C4-2B (cell line): ENCODE data around the gene CHCT1.

Source experiments
- H3K27ac ChIP-seq: fragments of 450-650 bp; 2 replicates; pipeline ENCODE4 v1.5.1; 2017
- ZFX ChIP-seq: fragments of 450-650 bp; IDR thresholded peaks from 2 replicates; pipeline ENCODE4 v1.6.1; 2017
- TF ChIP-seq, protein P1 (sequence below): fragments of 450-650 bp; conservative IDR thresholded peaks from 2 replicates; pipeline ENCODE4 v1.5.1; 2017; ENCODE audit warnings: mild to moderate bottlenecking

The CHCT1 gene

DNA sequence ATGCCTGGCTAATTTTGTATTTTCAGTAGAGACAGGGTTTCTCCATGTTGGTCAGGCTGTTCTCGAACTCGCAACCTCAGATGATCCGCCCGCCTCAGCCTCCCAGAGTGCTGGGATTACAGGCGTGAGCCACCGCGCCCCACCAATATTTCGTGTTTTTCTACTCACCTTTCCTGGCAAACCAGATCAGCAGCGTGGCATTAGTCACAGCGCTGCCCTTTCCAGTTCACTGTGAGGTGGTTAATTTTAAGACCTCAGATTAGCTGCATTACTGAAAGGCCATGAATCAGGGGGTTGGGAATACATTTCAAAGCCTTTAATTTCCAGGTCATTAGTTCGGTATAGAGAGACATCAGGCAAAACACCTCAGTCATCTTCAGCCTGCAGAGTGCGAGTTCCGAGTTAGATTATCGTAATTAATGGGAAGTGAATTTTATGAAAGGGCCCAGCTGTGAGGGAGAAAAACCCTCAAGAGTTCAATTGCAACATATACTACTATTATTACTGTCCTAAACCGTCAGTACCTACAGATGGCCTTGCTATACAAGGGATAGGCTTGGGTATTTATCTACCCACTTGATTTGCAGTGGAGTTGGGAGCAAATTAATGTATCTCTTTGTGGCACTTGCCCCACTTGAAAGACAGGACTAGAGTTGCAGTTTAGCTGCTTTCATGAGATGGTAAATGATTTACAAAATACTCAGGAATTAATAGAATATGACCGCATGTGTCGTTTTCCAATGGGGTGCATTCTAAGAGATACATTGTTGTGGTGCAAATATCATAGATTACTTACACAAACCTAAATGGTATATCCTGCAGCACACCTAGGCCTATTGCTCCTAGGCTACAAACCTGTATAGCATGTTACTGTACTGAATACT, 28.2 kb upstream of the CHCT1 start:
- no peak for TF ChIP-seq ZFX
- TF ChIP-seq, protein P1, sequence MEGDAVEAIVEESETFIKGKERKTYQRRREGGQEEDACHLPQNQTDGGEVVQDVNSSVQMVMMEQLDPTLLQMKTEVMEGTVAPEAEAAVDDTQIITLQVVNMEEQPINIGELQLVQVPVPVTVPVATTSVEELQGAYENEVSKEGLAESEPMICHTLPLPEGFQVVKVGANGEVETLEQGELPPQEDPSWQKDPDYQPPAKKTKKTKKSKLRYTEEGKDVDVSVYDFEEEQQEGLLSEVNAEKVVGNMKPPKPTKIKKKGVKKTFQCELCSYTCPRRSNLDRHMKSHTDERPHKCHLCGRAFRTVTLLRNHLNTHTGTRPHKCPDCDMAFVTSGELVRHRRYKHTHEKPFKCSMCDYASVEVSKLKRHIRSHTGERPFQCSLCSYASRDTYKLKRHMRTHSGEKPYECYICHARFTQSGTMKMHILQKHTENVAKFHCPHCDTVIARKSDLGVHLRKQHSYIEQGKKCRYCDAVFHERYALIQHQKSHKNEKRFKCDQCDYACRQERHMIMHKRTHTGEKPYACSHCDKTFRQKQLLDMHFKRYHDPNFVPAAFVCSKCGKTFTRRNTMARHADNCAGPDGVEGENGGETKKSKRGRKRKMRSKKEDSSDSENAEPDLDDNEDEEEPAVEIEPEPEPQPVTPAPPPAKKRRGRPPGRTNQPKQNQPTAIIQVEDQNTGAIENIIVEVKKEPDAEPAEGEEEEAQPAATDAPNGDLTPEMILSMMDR: no peak
- peak overlapping the region; percentile 99 for H3K27ac ChIP-seq

DNA sequence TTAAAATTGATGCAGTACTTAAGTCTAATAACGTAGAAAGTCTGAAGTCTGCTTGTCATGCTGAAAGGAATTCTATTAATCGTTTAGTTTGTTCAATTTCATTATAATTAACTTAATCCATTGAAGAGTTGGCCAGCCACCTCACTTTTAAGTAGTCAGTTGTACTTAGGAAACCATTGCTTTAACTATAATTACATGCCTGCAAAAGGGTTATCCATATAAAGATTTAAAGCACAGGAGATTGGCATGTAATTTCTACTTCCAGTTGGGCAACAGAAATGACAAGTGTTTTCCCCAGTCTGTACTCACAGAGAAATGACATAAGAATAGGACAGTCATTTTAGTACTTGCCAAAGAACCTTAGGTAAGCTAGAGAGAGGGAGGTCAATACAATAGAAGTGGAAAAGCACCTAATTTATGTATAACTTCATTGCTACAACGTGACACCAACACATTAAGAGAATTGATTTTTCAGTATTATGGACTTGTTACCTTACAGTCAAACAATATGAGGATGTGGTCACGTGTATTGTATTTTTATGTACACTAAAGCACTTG, 26.7 kb upstream of the CHCT1 start:
- no peak overlapping the region for H3K27ac ChIP-seq
- TF ChIP-seq ZFX: no peak
- TF ChIP-seq, protein P1: no peak

DNA sequence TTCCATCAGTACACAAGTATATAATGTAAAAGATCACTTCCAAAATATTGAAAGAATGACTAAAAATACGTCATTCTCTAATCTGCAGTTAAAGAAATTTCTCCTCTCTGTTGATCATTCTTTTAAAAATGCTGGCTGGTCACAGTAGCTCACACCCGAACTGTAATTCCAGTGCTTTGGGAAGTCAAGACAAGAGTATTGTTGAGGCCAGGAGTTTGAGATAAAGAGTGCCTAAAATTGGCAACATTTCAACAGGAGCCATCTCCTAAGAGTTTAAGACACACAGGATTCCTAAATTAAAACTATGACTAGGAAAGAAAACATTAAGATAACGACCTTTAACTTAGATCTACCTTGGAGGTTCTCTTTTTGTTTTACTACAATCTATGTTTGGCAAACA, 25.9 kb upstream of the CHCT1 start:
- TF ChIP-seq, protein P1: no peak
- no peak overlapping the region for H3K27ac ChIP-seq

DNA sequence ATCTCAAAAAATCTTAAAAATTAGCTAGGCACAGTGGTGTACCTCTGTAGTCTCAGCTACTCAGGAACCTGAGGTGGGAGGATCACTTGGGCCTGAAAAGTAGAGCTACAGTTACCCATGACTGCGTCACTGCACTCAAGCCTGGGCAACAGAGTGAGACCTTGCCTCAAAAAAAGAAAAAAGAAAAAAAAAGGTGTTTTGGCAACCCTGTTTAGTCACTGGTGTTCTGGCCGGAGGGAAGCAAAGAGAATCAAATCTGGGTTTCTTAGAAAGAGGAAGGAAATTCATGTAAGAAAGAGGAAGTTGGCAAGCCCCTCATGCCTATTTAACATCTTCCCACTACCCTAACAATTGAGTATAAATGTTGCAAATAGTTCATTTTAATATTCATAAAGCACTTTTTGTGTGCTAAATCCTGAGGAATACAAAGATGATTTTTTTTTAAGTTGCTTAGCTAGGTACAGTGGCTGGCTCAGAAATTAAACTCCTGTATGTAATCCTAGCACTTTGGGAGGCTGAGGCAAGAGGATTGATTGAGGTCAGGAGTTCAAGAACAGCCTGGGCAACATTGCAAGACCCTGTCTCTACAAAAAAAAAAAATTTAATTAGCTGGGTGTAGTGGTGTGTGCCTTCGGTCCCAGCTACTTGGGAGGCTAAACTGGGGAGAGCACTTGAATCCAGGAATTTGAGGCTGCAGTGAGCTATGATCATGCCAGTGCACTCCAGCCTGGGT, 23.9 kb upstream of the CHCT1 start:
- TF ChIP-seq, protein P1: no peak
- TF ChIP-seq ZFX: no peak
- H3K27ac ChIP-seq: no peak overlapping the region

DNA sequence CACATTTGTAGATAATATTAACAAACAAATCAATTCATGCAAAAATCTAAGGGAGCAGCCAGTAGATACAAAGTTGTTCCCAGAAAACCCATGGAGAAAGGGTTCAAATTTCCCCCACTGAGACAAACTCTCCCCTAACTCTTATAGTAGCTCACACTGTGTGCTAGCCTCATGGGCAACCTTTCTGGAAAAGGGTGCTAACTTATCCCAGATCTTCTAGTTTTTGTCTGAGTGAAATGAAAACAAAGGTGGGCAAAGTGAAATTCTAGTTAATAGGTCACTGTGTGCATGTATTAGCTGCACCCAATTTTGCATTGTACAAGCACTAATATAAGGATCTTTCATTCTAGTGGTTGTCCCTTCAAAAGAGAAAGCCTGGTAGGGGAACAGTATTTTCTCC, 20.5 kb upstream of the CHCT1 start:
- TF ChIP-seq ZFX: no peak
- TF ChIP-seq, protein P1: no peak
- no peak overlapping the region for H3K27ac ChIP-seq

DNA sequence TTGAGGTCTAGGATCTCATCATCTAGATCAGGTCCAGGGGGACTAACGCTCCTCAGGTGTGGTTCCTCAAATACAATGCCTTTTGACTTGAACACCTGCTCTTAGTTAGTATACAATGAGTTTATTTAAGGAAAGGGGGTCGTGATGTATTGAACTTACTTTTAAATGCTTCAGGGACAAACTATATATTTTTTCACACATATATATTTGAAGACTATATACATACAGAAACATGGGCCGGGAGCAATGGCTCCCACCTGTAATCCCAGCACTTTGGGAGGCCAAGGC, 18.8 kb upstream of the CHCT1 start:
- no peak for TF ChIP-seq ZFX
- TF ChIP-seq, protein P1: no peak
- no peak overlapping the region for H3K27ac ChIP-seq

DNA sequence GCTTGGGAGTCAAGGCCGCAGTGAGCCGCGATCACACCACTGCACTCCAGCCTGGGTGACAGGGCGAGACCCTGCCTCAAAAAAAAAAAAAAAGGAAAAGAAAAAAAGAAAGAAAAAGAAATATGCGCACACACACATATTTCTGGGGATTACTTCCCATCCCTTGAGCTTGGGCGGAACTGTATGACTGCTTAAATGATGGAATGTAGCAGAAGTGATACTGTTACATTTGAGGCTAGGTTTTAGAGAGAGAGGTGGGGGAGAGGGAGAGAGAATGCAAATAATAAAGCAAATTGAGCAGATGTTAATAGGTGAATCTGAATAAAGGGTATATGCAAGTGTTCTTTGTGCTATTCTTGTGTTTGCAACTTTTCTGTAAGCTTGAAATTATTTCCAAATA, 18.3 kb upstream of the CHCT1 start:
- no peak for TF ChIP-seq ZFX
- TF ChIP-seq, protein P1: no peak
- no peak overlapping the region for H3K27ac ChIP-seq
